ENCODE measurements around the gene CACNA1C. TPM values are rescaled to one million over a fixed set of nuclear protein-coding genes. Genes with fewer than 3 reads are reported as not detected.
A peak's percentile ranks its signal among the peaks of the same experiment; 100 is the strongest.

The CACNA1C gene
- total and polyA plus RNA-seq, 2 donors (not counting 1 experiment from before 2014, with no cell fraction given): 7.6 to 11.4 TPM

DNA sequence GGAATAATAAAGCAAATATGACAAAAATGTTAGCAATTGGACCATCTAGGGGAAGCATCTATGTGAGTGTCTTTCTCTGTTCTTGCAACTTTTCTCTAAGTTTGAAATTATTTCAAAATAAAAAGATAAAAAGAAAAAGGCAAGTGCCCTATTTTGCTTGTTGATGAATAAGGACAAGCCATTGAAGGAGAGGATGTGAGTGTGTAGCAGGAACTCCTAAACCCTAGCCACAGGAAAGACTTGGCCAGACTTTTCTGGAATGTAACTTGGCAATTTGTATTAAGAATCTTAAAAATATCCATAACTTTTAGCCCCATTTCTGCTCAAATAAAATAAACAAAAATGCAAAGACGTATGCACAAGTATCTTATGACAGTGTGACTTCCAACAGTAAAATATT lies 279.4 kb downstream of the CACNA1C start:
- Histone ChIP-seq H3K4me3 (replicated peaks in 1 of 4; ENCODE audit: control extremely low read depth in 1 of 4, insufficient read depth in 1 of 4, low read depth in 3 of 4, low read length in 4 of 4) (no peak overlapping the region), H3K79me2 (ENCODE audit: control insufficient read depth, insufficient read depth, low read length) (no peaks in the 10 kb centered on the region), H3K27me3 (ENCODE audit: control insufficient read depth, insufficient read depth, low read length) (no peaks in the 10 kb centered on the region), H2AFZ (ENCODE audit: low read length) (no peak overlapping the region), H3K4me2 (ENCODE audit: extremely low read depth, insufficient read depth, low read length) (no peak overlapping the region), H3K9me3 (ENCODE audit: control insufficient read depth, insufficient read depth, low read depth, low read length) (no peaks in the 10 kb centered on the region), H3K9ac (ENCODE audit: insufficient read depth, low read length) (no peak overlapping the region), H3K4me1 (ENCODE audit: control insufficient read depth, extremely low read depth, insufficient read depth, low read length) (peaks cover 26% of the 10 kb centered on the region), H3K36me3 (ENCODE audit: control insufficient read depth, insufficient read depth, low read length) (no peaks in the 10 kb centered on the region), H3K27ac (ENCODE audit: insufficient read depth, low read length) (no peak overlapping the region), H4K20me1 (ENCODE audit: control insufficient read depth, extremely low read depth, insufficient read depth, low read length) (no peaks in the 10 kb centered on the region)
- peak; percentile 71 to 82 for DNase-seq (ENCODE audit: low read depth in 2 of 2)
- TF ChIP-seq, protein P1, sequence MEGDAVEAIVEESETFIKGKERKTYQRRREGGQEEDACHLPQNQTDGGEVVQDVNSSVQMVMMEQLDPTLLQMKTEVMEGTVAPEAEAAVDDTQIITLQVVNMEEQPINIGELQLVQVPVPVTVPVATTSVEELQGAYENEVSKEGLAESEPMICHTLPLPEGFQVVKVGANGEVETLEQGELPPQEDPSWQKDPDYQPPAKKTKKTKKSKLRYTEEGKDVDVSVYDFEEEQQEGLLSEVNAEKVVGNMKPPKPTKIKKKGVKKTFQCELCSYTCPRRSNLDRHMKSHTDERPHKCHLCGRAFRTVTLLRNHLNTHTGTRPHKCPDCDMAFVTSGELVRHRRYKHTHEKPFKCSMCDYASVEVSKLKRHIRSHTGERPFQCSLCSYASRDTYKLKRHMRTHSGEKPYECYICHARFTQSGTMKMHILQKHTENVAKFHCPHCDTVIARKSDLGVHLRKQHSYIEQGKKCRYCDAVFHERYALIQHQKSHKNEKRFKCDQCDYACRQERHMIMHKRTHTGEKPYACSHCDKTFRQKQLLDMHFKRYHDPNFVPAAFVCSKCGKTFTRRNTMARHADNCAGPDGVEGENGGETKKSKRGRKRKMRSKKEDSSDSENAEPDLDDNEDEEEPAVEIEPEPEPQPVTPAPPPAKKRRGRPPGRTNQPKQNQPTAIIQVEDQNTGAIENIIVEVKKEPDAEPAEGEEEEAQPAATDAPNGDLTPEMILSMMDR (conservative IDR thresholded peaks at IDR 0.05 in 1 of 2, IDR thresholded peaks at IDR 0.05 in 1 of 2; ENCODE audit: low read depth in 1 of 2, low read length in 2 of 2): no peak
- no peak for TF ChIP-seq EZH2 (IDR thresholded peaks at IDR 0.05; ENCODE audit: low read length, missing control alignments)

DNA sequence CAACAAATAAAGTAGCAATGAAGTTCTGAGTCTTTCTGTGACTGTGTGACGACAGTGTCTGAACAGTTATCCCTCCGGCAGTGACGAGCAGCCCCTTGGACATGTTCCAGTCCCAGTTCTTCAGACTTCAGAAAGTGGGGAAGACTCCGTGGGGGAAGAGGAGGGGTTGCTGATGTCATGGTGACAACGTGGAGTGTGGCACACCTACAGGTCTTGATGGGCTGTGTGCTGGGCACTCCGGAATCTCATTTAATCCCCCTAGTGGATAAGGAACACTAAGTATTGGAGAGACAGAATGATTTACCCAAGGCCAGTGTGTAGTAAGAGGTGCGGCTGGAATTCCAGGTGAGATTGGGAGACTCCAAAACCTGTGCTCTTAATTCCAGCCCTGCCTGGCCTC lies 280.2 kb downstream of the CACNA1C start:
- Histone ChIP-seq H3K36me3 (ENCODE audit: control insufficient read depth, insufficient read depth, low read length) (no peaks in the 10 kb centered on the region), H3K79me2 (ENCODE audit: control insufficient read depth, insufficient read depth, low read length) (no peaks in the 10 kb centered on the region), H3K4me2 (ENCODE audit: extremely low read depth, insufficient read depth, low read length) (no peak overlapping the region), H3K27ac (ENCODE audit: insufficient read depth, low read length) (no peak overlapping the region), H3K9me3 (ENCODE audit: control insufficient read depth, insufficient read depth, low read depth, low read length) (no peaks in the 10 kb centered on the region), H3K27me3 (ENCODE audit: control insufficient read depth, insufficient read depth, low read length) (no peaks in the 10 kb centered on the region), H3K4me1 (ENCODE audit: control insufficient read depth, extremely low read depth, insufficient read depth, low read length) (peaks cover 31% of the 10 kb centered on the region), H3K9ac (ENCODE audit: insufficient read depth, low read length) (no peak overlapping the region), H2AFZ (ENCODE audit: low read length) (no peak overlapping the region), H4K20me1 (ENCODE audit: control insufficient read depth, extremely low read depth, insufficient read depth, low read length) (no peaks in the 10 kb centered on the region), H3K4me3 (replicated peaks in 1 of 4; ENCODE audit: control extremely low read depth in 1 of 4, insufficient read depth in 1 of 4, low read depth in 3 of 4, low read length in 4 of 4) (no peak overlapping the region)
- no peak for TF ChIP-seq EZH2 (IDR thresholded peaks at IDR 0.05; ENCODE audit: low read length, missing control alignments)
- TF ChIP-seq, protein P1 (conservative IDR thresholded peaks at IDR 0.05 in 1 of 2, IDR thresholded peaks at IDR 0.05 in 1 of 2; ENCODE audit: low read depth in 1 of 2, low read length in 2 of 2): no peak
- peak; percentile 32 to 63 for DNase-seq (ENCODE audit: low read depth in 2 of 2)

DNA sequence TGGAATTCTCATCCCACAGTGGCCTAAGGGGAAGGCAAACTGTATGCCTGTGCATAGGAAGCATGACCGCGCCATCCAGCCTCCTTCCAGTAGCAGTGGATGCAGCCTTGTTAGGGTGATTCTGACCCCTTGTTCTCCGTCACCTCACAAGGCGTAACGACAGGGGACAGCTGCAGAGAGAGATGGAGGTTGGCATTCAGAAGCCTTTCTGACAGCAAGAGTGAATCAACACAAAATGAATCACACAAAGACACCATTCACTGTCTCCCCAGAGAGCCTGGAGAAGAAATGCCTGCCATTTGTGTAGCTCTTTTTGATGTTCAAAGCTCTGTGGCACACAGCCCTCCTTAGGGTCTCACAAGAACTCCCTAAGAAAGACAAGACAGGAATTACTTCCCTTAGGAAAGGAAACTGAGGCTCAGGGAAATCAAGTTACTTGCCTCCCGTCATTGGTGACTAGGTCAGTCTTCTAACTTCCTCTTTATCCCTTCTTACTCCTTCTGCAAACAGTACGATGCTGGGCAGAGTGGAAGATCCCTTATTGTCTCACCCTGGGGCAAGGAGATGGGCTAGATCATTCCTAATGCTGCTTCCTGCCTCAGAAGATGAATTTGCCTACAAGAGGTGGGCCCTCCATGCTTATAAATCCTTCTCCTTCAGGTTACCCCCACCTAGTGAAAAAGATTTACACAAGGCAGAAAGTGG lies 280.9 kb downstream of the CACNA1C start:
- Histone ChIP-seq H3K27ac (ENCODE audit: insufficient read depth, low read length) (no peak overlapping the region), H3K4me2 (ENCODE audit: extremely low read depth, insufficient read depth, low read length) (no peak overlapping the region), H4K20me1 (ENCODE audit: control insufficient read depth, extremely low read depth, insufficient read depth, low read length) (no peaks in the 10 kb centered on the region), H3K79me2 (ENCODE audit: control insufficient read depth, insufficient read depth, low read length) (no peaks in the 10 kb centered on the region), H3K27me3 (ENCODE audit: control insufficient read depth, insufficient read depth, low read length) (no peaks in the 10 kb centered on the region), H3K4me3 (replicated peaks in 1 of 4; ENCODE audit: control extremely low read depth in 1 of 4, insufficient read depth in 1 of 4, low read depth in 3 of 4, low read length in 4 of 4) (no peak overlapping the region), H3K9me3 (ENCODE audit: control insufficient read depth, insufficient read depth, low read depth, low read length) (no peaks in the 10 kb centered on the region), H3K4me1 (ENCODE audit: control insufficient read depth, extremely low read depth, insufficient read depth, low read length) (peaks cover 35% of the 10 kb centered on the region), H3K9ac (ENCODE audit: insufficient read depth, low read length) (no peak overlapping the region), H2AFZ (ENCODE audit: low read length) (no peak overlapping the region), H3K36me3 (ENCODE audit: control insufficient read depth, insufficient read depth, low read length) (no peaks in the 10 kb centered on the region)
- DNase-seq (ENCODE audit: low read depth in 2 of 2): no peak
- TF ChIP-seq, protein P1 (conservative IDR thresholded peaks at IDR 0.05 in 1 of 2, IDR thresholded peaks at IDR 0.05 in 1 of 2; ENCODE audit: low read depth in 1 of 2, low read length in 2 of 2): no peak
- no peak for TF ChIP-seq EZH2 (IDR thresholded peaks at IDR 0.05; ENCODE audit: low read length, missing control alignments)
